H1 (cell line): ENCODE results near the gene METTL22. TPM values are rescaled to one million over a fixed set of nuclear protein-coding genes. Genes with fewer than 3 reads are reported as not detected.

Source experiments
- CTCF ChIA-PET: fragments of 300-600 bp; sonication (Branson Sonifier 250); formaldehyde crosslinking; loops from one replicate; lab custom pipeline; 2021; ENCODE audit not compliant: partially characterized antibody; lab: Charles Lee
- POLR2A ChIA-PET: fragments of 300-600 bp; sonication (Branson Sonifier 250); formaldehyde crosslinking; loops from one replicate; lab custom pipeline; 2021; ENCODE audit warnings: inconsistent platforms; ENCODE audit not compliant: partially characterized antibody; lab: Charles Lee
- DNase-seq, 2 experiments: peaks; one replicate each; pipeline versions ENCODE4 v3.0.0 to v3.0.0-alpha.2; 2010 to 2022; ENCODE audit warnings: low spot score in 2 of 2, low read depth in 1 of 2, mixed read lengths in 1 of 2
- FAIRE-seq: peaks from 2 replicates; lab custom pipeline; 2011; peaks lifted over from hg19 to GRCh38; lab: Jason Lieb, UNC
- H2AFZ ChIP-seq: 2 replicates; pipeline ENCODE4 v1.8.1; 2012; ENCODE audit warnings: low read length, inconsistent platforms
- H2AK5ac ChIP-seq: 2 replicates; pipeline ENCODE4 v1.6.1; 2013; ENCODE audit warnings: low read depth, low read length
- H2BK120ac ChIP-seq: replicated peaks from 2 replicates; pipeline ENCODE3; 2013; ENCODE audit warnings: low read depth, low read length, inconsistent platforms
- H2BK12ac ChIP-seq: 2 replicates; pipeline ENCODE4 v1.6.1; 2013; ENCODE audit warnings: low read depth, low read length
- H2BK15ac ChIP-seq: 2 replicates; pipeline ENCODE4 v1.6.1; 2013; ENCODE audit warnings: low read length
- H2BK20ac ChIP-seq: 2 replicates; pipeline ENCODE4 v1.6.1; 2013; ENCODE audit warnings: low read length
- H2BK5ac ChIP-seq: 2 replicates; pipeline ENCODE4 v1.6.1; 2013; ENCODE audit warnings: low read depth, low read length
- H3K14ac ChIP-seq: 2 replicates; pipeline ENCODE4 v1.6.1; 2013; ENCODE audit warnings: inconsistent platforms; ENCODE audit not compliant: insufficient read length
- H3K18ac ChIP-seq: 2 replicates; pipeline ENCODE4 v1.6.1; 2013; ENCODE audit warnings: low read length; ENCODE audit errors: extremely low read depth
- H3K23ac ChIP-seq: 2 replicates; pipeline ENCODE4 v1.6.1; 2013; ENCODE audit warnings: inconsistent platforms; ENCODE audit not compliant: insufficient read length
- H3K23me2 ChIP-seq: 2 replicates; pipeline ENCODE4 v1.6.1; 2013; ENCODE audit warnings: low read depth, low read length
- H3K27ac ChIP-seq: 2 replicates; pipeline ENCODE4 v1.6.1; 2011; ENCODE audit warnings: low read depth, low read length, inconsistent platforms
- H3K27me3 ChIP-seq, 4 experiments: replicated peaks in 1 of 4; 1 replicate in 1 of 4; 2 replicates in 3 of 4; pipeline versions ENCODE4 v1.6.1 to v1.8.1; 2011 to 2013; ENCODE audit warnings: low read length in 3 of 4, mild to moderate bottlenecking in 3 of 4, inconsistent platforms in 2 of 4, mixed read lengths in 2 of 4, moderate library complexity in 1 of 4; ENCODE audit not compliant: control insufficient read depth in 3 of 4, insufficient read depth in 3 of 4; ENCODE audit errors: extremely low read depth in 1 of 4
- H3K36me3 ChIP-seq, 4 experiments: 2 replicates each; pipeline versions ENCODE4 v1.6.1 to v1.8.1; 2011 to 2013; ENCODE audit warnings: mild to moderate bottlenecking in 4 of 4, low read length in 3 of 4, moderate library complexity in 2 of 4, control low read depth in 1 of 4, inconsistent platforms in 1 of 4; ENCODE audit not compliant: insufficient read depth in 4 of 4, control insufficient read depth in 2 of 4
- H3K4ac ChIP-seq: replicated peaks from 2 replicates; pipeline ENCODE3; 2013; ENCODE audit warnings: low read length, low read depth, mixed read lengths, inconsistent platforms; ENCODE audit not compliant: insufficient read length
- H3K4me1 ChIP-seq, 4 experiments: replicated peaks in 1 of 4; 1 replicate in 1 of 4; 2 replicates in 3 of 4; pipeline versions ENCODE4 v1.6.1 to v1.8.1; 2011 to 2013; ENCODE audit warnings: low read length in 3 of 4, inconsistent platforms in 2 of 4, mixed read lengths in 1 of 4; ENCODE audit not compliant: insufficient read depth in 4 of 4, control insufficient read depth in 3 of 4
- H3K4me2 ChIP-seq, 2 experiments: 2 replicates each; pipeline versions ENCODE4 v1.6.1 to v1.8.1; 2011 to 2013; ENCODE audit warnings: low read depth in 2 of 2, low read length in 2 of 2, control low read depth in 1 of 2, inconsistent platforms in 1 of 2, mild to moderate bottlenecking in 1 of 2; ENCODE audit not compliant: insufficient read depth in 1 of 2
- H3K4me3 ChIP-seq, 4 experiments: fragments of 200-600, 300-600 bp in 1 of 4; sonication (generic), shearing (Covaris generic), sonication (Bioruptor Twin) in 1 of 4; 2 replicates each; pipeline versions ENCODE4 v1.5.1 to v1.8.1; 2011 to 2016; ENCODE audit warnings: low read length in 4 of 4, low read depth in 3 of 4, control low read depth in 2 of 4, inconsistent platforms in 2 of 4, mild to moderate bottlenecking in 2 of 4, mixed read lengths in 1 of 4, moderate library complexity in 1 of 4; ENCODE audit not compliant: insufficient read depth in 2 of 4; ENCODE audit errors: extremely low read depth in 1 of 4
- H3K56ac ChIP-seq: replicated peaks from 2 replicates; pipeline ENCODE3; 2013; ENCODE audit warnings: low read depth, mild to moderate bottlenecking, mixed read lengths, low read length, inconsistent platforms; ENCODE audit not compliant: insufficient read length
- H3K79me1 ChIP-seq: 2 replicates; pipeline ENCODE4 v1.6.1; 2013; ENCODE audit warnings: low read depth, low read length, control low read depth
- H3K79me2 ChIP-seq, 2 experiments: 2 replicates each; pipeline versions ENCODE4 v1.6.1 to v1.8.1; 2012 to 2013; ENCODE audit warnings: low read length in 2 of 2, mild to moderate bottlenecking in 2 of 2, inconsistent platforms in 1 of 2; ENCODE audit not compliant: insufficient read depth in 2 of 2, control insufficient read depth in 1 of 2
- H3K9ac ChIP-seq, 4 experiments: replicated peaks in 1 of 4; 1 replicate in 1 of 4; 2 replicates in 3 of 4; pipeline versions ENCODE4 v1.6.1 to v1.8.1; 2011 to 2013; ENCODE audit warnings: low read depth in 3 of 4, low read length in 3 of 4, control low read depth in 2 of 4, mild to moderate bottlenecking in 2 of 4, moderate library complexity in 2 of 4, inconsistent platforms in 1 of 4; ENCODE audit errors: extremely low read depth in 1 of 4
- H3K9me3 ChIP-seq, 2 experiments: 2 replicates each; pipeline versions ENCODE4 v1.6.1 to v1.8.1; 2012 to 2013; ENCODE audit warnings: mild to moderate bottlenecking in 2 of 2, moderate library complexity in 2 of 2, control low read depth in 1 of 2, inconsistent platforms in 1 of 2, low read depth in 1 of 2, low read length in 1 of 2, mixed read lengths in 1 of 2; ENCODE audit not compliant: insufficient read depth in 2 of 2
- H4K20me1 ChIP-seq, 2 experiments: replicated peaks in 1 of 2; 2 replicates each; pipeline versions ENCODE3 to v1.8.1; 2011 to 2013; ENCODE audit warnings: inconsistent platforms in 2 of 2, low read length in 2 of 2, mild to moderate bottlenecking in 1 of 2; ENCODE audit not compliant: insufficient read depth in 2 of 2, control insufficient read depth in 1 of 2
- H4K5ac ChIP-seq: 2 replicates; pipeline ENCODE4 v1.6.1; 2013; ENCODE audit warnings: low read length, low read depth, mixed read lengths, inconsistent platforms; ENCODE audit not compliant: insufficient read length
- H4K8ac ChIP-seq: 2 replicates; pipeline ENCODE4 v1.8.0; 2013; ENCODE audit warnings: mild to moderate bottlenecking, moderate library complexity, low read length, inconsistent platforms; ENCODE audit not compliant: insufficient read depth; ENCODE audit errors: extremely low read depth
- H4K91ac ChIP-seq: replicated peaks from 2 replicates; pipeline ENCODE3; 2013; ENCODE audit warnings: low read length, mixed read lengths, inconsistent platforms; ENCODE audit not compliant: insufficient read length
- CHD1 ChIP-seq: IDR thresholded peaks from 2 replicates; pipeline ENCODE4 v1.6.1; 2012; ENCODE audit warnings: low read depth, low read length, improper control_type of control experiment
- EP300 ChIP-seq, 2 experiments: IDR thresholded peaks; 1 replicate in 1 of 2; 2 replicates in 1 of 2; pipeline ENCODE4 v1.6.1; 2011 to 2012; ENCODE audit warnings: low read depth in 2 of 2, low read length in 2 of 2, mild to moderate bottlenecking in 2 of 2, borderline replicate concordance in 1 of 2, inconsistent platforms in 1 of 2, moderate library complexity in 1 of 2
- GTF2F1 ChIP-seq: IDR thresholded peaks from 2 replicates; pipeline ENCODE4 v1.6.1; 2012; ENCODE audit warnings: low read depth, low read length, improper control_type of control experiment, borderline replicate concordance
- KDM5A ChIP-seq: fragments of 200-600 bp; IDR thresholded peaks from 2 replicates; pipeline ENCODE4 v1.7.1; 2012; ENCODE audit warnings: mild to moderate bottlenecking, low read length, inconsistent platforms, mixed read lengths
- MAFK ChIP-seq: IDR thresholded peaks from 2 replicates; pipeline ENCODE4 v1.6.1; 2012; ENCODE audit warnings: low read depth, mild to moderate bottlenecking, improper control_type of control experiment, low read length
- MAX ChIP-seq: IDR thresholded peaks from 2 replicates; pipeline ENCODE4 v1.6.1; 2012; ENCODE audit warnings: inconsistent platforms
- NANOG ChIP-seq: IDR thresholded peaks from 2 replicates; pipeline ENCODE4 v1.6.1; 2011; ENCODE audit warnings: low read length, low read depth, mild to moderate bottlenecking, inconsistent platforms; ENCODE audit not compliant: insufficient read depth, poor library complexity, severe bottlenecking
- POU5F1 ChIP-seq: IDR thresholded peaks from 2 replicates; pipeline ENCODE4 v1.6.1; 2011; ENCODE audit warnings: low read depth, mild to moderate bottlenecking, low read length, moderate library complexity
- TAF1 ChIP-seq: IDR thresholded peaks from 2 replicates; pipeline ENCODE4 v1.6.1; 2011; ENCODE audit warnings: mild to moderate bottlenecking, low read depth, low read length
- TCF12 ChIP-seq: IDR thresholded peaks from 2 replicates; pipeline ENCODE4 v1.6.1; 2011; ENCODE audit warnings: low read depth, mild to moderate bottlenecking, low read length
- WGBS, 2 experiments: shearing (Covaris generic) in 1 of 2; methylation state at CpG; one replicate each; pipeline versions ENCODE4 v1.1.6 to v1.1.7; 2013 to 2015; ENCODE audit warnings: low lambda C conversion rate in 2 of 2, mixed read lengths in 2 of 2, inconsistent platforms in 1 of 2, low coverage in 1 of 2, missing lambda C conversion rate in 1 of 2; ENCODE audit not compliant: insufficient replicate concordance in 2 of 2, insufficient coverage in 1 of 2, insufficient read length in 1 of 2; ENCODE audit errors: extremely low coverage in 1 of 2, missing lambda C conversion rate in 1 of 2; 5-methylcytosine and 5-hydroxymethylcytosine counted together
- polyA plus RNA-seq, 7 experiments: library from polyadenylated mRNA; depleted of rRNA in 3 of 7; stranded (reverse) in 5 of 7; unstranded in 2 of 7; fragments of >200 nt in 5 of 7; fragments of 200-250 nt in 2 of 7; gene quantifications; 1 replicate in 5 of 7; 2 replicates in 1 of 7; 4 replicates in 1 of 7; pipeline versions ENCODE4 v1.2.1 to v1.2.3, GENCODE V29; 2011 to 2013; ENCODE audit warnings: missing spikeins in 2 of 7, mixed read lengths in 2 of 7
- total RNA-seq: library from RNA; stranded (reverse); fragmentation: NEBNext Ultra II Directional; extraction: Animal tissue kit (Norgen Biotek cat#: 25700); gene quantifications from 2 replicates; pipeline ENCODE4 v1.2.1, GENCODE V29; 2021

Gene METTL22
- total and polyA plus RNA-seq, 2 of the 8 experiments (the other 6 are each of a cell fraction or from before 2014, with no cell fraction given), result 56.7 to 85.2 TPM

- no peak overlapping the region; a peak in 1 of 7 replicates for H3K9ac ChIP-seq
- DNase-seq, result no peak
- no peaks in the 10 kb centered on the region for H3K4me1 ChIP-seq
- H3K27ac ChIP-seq, result no peak overlapping the region
- no peak overlapping the region for H2BK20ac ChIP-seq
- no peak overlapping the region for H3K14ac ChIP-seq
- no peak overlapping the region for H3K23ac ChIP-seq
- H3K27me3 ChIP-seq, result no peaks in the 10 kb centered on the region
- no peak overlapping the region for H3K4ac ChIP-seq
- WGBS, 2 experiments, result 74% methylated on average over 5 of the region's 5 CpGs; no CpG with 5 or more reads in 1 of the 2 experiments
- H3K23me2 ChIP-seq, result no peaks in the 10 kb centered on the region; the same call in 1 of the 2 replicates
- H3K79me1 ChIP-seq, result peaks cover 6% of the 10 kb centered on the region
- H4K20me1 ChIP-seq, result peaks cover 4 to 26% of the 10 kb centered on the region in 2 experiments
- H3K56ac ChIP-seq, result no peak overlapping the region
- POLR2A ChIA-PET, result interaction anchor here (0.6 to 3.9 kb wide), 6 partner anchors 10 to 678 kb away, joined by 3 to 23 read pairs (median 4); partner anchors contain the start of gene METTL22
- H3K4me2 ChIP-seq, result no peak overlapping the region
- no peak overlapping the region for H3K4me3 ChIP-seq
- no peak overlapping the region for H2BK120ac ChIP-seq
- peaks cover 30 to 72% (median 60%) of the 10 kb centered on the region in 4 experiments for H3K36me3 ChIP-seq
- no peak overlapping the region for H2AK5ac ChIP-seq
- no peak overlapping the region for H4K8ac ChIP-seq
- CTCF ChIA-PET, result interaction anchor here (1.3 to 24.1 kb wide), 5 partner anchors 9 to 61 kb away, joined by 4 to 416 read pairs (median 6); no protein-coding TSS in a partner anchor
- no peak overlapping the region for H4K5ac ChIP-seq
- no peaks in the 10 kb centered on the region for H3K79me2 ChIP-seq
- H2BK5ac ChIP-seq, result no peak overlapping the region
- no peaks in the 10 kb centered on the region for H3K9me3 ChIP-seq
- no peak overlapping the region for H2BK15ac ChIP-seq
- no peak overlapping the region for H2BK12ac ChIP-seq
- H4K91ac ChIP-seq, result no peak overlapping the region
- no peak overlapping the region for H2AFZ ChIP-seq
- FAIRE-seq, result no peak
- no peak overlapping the region for H3K18ac ChIP-seq
- no peak for TF ChIP-seq MAFK
- no peak for TF ChIP-seq EP300 (IDR thresholded peaks at IDR 0.05; ENCODE audit: borderline replicate concordance in 1 of 2, low read depth in 2 of 2, low read length in 2 of 2)
- no peak for TF ChIP-seq TAF1
- TF ChIP-seq NANOG, result no peak
- no peak for TF ChIP-seq POU5F1
- TF ChIP-seq GTF2F1, result no peak
- TF ChIP-seq KDM5A, result no peak
- no peak for TF ChIP-seq TCF12
- no peak for TF ChIP-seq CHD1
- no peak for TF ChIP-seq MAX
Observed at GRCh38 chr16:8632675-8633182, 11.2 kb downstream of the METTL22 start.
